ENCODE data around the gene RSBN1.

DNA sequence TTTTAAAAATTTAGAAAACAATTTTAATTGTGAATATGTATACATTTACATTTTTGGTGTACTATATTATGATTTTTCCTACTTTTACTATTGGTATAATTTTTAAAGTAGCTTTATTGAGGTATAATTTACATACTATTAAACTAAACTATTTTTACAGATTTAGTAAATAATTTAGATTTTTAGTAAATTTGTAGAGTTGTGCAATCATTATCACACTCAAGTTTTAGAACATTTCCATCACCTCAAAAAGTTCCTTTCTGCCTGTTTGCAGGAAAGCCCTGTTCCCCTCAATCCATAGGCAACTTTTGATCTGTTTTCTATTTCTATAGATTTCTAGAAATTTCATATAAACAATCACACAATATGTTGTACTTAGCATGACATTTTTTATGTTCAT, 61.2 kb downstream of the RSBN1 start:
- TF ChIP-seq, protein P1, sequence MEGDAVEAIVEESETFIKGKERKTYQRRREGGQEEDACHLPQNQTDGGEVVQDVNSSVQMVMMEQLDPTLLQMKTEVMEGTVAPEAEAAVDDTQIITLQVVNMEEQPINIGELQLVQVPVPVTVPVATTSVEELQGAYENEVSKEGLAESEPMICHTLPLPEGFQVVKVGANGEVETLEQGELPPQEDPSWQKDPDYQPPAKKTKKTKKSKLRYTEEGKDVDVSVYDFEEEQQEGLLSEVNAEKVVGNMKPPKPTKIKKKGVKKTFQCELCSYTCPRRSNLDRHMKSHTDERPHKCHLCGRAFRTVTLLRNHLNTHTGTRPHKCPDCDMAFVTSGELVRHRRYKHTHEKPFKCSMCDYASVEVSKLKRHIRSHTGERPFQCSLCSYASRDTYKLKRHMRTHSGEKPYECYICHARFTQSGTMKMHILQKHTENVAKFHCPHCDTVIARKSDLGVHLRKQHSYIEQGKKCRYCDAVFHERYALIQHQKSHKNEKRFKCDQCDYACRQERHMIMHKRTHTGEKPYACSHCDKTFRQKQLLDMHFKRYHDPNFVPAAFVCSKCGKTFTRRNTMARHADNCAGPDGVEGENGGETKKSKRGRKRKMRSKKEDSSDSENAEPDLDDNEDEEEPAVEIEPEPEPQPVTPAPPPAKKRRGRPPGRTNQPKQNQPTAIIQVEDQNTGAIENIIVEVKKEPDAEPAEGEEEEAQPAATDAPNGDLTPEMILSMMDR (IDR thresholded peaks at IDR 0.05 in 2 of 3, conservative IDR thresholded peaks at IDR 0.05 in 1 of 3; ENCODE audit: insufficient read depth in 2 of 3, low read depth in 1 of 3, low read length in 3 of 3), result no peak
- TF ChIP-seq, protein P2, sequence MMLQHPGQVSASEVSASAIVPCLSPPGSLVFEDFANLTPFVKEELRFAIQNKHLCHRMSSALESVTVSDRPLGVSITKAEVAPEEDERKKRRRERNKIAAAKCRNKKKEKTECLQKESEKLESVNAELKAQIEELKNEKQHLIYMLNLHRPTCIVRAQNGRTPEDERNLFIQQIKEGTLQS (IDR thresholded peaks at IDR 0.05), result no peak
- TF ChIP-seq, protein P2 (CRISPR knock-in tag; conservative IDR thresholded peaks at IDR 0.05), result no peak
- TF ChIP-seq KDM2B (CRISPR knock-in tag; IDR thresholded peaks at IDR 0.05), result no peak
